DMS79 (cell line): ENCODE measurements around the gene TNFRSF13B.
"Not testable (repeated sequence)": the region's sequence is repeated elsewhere in the genome, so short reads cannot be mapped to it uniquely, and the experiment has no call there.

Experiments used
- DNase-seq: peaks from one replicate; lab custom pipeline; 2025; lab: John Stamatoyannopoulos, UW

Gene TNFRSF13B

DNA sequence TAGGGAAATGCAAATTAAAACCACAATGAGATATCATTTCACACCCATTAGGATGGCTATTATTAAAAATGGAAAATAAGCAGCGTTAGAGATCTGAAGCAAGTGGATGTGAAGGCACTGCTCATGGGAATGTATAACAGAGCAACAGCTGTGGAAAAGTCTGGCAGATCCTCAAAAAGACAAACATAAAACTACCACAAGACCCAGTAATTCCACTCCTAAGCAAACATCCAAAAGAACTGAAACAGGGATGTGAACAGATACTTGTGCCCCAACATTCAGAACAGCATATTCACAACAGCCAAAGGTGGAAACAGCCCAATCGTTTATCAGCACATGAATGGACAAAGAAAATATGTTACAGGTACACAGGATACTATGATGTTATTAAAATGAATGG lies 10.9 kb downstream of the TNFRSF13B start:
- DNase-seq = not testable (repeated sequence)

DNA sequence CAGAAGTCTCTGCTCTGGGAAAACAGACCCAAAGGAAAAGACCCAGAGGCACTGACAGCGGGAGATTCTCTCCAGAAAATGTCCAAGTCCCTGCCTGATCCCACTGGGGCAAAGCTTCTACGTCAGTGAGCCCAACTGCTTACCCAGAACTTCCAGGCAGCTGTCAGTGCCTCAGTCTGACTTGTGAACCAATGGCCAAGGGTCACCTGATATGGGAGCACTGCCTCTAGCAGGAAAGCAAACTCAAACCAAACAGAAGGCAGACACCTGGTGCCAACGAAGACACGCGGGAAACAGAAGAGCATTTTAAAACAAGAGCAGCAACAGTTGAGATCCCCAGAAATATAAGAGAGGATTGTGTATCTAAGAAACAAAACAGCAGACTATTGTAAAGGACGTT lies 16.9 kb downstream of the TNFRSF13B start:
- DNase-seq = not testable (repeated sequence)

DNA sequence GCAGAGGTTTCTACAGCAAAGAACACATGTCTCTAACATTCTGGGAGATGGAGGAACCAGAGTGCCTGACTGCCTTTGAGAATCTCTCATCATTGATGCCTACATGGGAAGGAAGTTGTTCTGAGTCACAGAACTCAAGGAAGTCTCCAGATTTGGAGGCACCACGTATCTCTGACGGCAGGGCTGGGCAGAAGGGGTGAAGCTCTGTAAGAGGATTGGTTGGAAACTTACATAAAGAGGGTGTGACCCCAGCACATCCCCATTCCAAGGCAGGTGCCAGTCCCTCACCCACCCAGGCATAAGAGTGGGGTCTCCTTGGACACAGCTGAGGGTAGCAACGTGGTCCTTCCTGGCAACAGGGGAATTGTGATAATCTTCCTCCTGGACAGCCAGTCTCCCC lies 17.4 kb downstream of the TNFRSF13B start:
- no peak for DNase-seq

- DNase-seq = no peak
Observed at GRCh38 chr17:16953841-16954240, 18.1 kb downstream of the TNFRSF13B start.

- DNase-seq = no peak
Observed at GRCh38 chr17:16953347-16953746, 18.6 kb downstream of the TNFRSF13B start.

- no peak for DNase-seq
Observed at GRCh38 chr17:16952401-16952800, 19.5 kb downstream of the TNFRSF13B start.

DNA sequence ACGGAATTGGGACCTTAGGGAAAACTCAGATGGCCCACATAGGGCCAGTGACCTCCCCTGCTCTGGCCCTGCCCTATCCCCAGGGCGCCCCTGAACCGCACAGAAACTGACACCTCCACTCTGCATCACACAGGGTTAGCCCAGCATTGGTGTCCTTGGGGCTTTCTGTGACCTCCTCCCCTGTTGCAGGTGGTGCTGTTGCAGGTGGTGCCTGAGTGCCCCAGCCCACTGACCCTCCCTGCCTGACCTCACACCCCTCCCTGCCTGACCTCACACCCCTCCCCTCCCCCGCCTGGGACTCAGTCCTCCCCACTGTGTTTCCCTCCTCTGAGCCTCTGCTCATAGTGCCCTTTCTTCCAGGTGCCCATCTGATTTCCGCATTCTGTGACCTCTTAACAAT lies 21.4 kb downstream of the TNFRSF13B start:
- DNase-seq = no peak

GRCh38 chr17:16948587-16949376 lies 23.1 kb downstream of the TNFRSF13B start:
- DNase-seq = no peak

DNA sequence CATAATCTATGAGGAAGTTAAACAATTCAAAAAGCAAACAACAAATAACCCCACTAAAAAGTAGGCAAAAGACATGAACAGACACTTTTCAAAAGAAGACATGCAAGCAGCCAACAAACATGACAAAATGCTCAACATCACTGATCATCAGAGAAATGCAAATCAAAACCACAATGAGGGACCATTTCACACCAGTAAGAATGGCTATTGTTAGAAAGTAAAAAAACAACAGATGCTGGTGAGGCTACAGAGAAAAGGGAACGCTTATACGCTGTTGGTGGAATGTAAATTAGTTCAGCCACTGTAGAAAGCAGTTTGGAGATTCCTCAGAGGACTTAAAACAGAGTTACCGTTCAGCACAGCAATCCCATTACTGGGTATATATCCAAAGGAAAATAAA lies 24.4 kb downstream of the TNFRSF13B start:
- no peak for DNase-seq

DNA sequence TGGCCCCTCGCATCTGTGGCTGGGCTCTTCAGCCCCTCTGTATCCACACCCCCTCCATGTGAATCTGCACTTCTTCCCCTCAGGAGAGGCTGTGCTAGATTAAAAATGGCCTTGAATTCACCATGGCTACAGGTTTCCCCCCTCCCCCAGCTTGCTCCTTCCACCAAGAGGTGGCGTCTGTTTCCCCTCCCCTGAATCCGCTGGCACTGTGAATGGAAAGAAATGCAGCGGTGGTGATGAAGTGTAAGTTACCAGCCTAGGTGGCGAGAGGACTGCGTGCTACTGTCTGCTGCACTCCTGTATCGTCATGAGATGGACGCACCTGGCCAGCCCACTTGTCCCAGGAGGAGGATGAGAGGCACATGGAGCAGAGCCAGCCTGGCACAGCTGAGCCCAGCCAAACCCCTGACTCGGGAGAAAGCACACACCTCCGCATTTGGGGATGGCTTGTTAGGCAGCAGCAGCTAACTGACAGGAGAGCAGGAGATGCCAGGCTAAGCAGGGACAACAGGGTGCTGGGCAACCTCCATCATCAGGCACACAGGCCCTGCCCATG lies 26.2 kb downstream of the TNFRSF13B start:
- no peak for DNase-seq

DNA sequence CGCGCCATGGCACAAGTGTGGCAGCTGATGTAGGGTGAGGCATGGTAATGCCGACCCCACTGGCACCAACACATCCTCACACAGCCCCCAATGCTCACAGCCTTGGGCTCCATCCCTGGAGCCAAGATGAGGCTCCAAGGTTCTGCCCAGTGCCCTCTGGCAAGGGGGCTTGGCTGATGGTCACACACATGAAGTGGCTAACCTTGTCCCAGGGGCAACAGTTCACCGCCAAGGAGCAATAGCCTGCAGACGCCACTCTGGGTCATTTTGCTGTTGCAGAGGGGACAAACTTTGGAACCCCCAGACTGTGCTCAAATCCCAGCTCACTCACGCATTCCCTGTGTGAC lies 26.8 kb downstream of the TNFRSF13B start:
- no peak for DNase-seq

DNA sequence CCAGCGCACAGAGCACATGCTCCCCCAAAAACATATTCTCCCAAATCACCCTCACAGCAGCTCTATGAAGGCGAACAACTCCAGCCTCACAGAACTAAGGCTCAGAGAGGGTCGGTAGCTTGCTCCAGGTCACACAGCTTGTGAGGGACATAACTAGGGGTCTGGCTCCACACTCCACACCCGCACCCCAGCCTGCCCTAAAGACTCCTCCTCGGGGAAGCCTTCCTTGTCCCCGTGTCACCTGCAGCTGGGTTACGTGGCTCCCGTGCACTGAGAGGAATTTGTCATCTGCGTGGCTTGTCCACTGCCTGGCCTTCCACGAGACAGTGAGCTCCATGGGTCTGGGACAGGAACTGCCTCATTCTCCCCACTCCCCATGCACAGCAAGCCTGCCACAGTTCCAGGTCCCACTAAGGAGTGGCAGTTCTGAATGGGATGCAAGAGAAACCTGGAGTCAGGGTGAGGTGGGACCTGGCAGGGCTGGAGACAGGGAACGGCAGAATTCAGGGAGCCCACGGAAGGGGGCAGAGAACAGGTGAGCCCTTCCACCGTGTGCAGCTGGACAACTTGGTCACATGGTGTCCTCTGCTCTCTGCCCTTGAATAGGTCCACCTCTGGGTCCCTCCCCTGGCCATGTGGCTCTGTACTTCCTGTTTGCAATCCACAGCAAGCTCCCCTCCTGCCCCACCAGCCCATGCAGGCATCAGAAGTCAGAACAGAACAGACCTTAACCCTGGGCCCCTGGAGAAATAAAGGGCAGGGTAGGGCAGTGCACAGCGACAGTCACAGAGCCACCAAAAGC lies 27.4 kb downstream of the TNFRSF13B start:
- DNase-seq = no peak

DNA sequence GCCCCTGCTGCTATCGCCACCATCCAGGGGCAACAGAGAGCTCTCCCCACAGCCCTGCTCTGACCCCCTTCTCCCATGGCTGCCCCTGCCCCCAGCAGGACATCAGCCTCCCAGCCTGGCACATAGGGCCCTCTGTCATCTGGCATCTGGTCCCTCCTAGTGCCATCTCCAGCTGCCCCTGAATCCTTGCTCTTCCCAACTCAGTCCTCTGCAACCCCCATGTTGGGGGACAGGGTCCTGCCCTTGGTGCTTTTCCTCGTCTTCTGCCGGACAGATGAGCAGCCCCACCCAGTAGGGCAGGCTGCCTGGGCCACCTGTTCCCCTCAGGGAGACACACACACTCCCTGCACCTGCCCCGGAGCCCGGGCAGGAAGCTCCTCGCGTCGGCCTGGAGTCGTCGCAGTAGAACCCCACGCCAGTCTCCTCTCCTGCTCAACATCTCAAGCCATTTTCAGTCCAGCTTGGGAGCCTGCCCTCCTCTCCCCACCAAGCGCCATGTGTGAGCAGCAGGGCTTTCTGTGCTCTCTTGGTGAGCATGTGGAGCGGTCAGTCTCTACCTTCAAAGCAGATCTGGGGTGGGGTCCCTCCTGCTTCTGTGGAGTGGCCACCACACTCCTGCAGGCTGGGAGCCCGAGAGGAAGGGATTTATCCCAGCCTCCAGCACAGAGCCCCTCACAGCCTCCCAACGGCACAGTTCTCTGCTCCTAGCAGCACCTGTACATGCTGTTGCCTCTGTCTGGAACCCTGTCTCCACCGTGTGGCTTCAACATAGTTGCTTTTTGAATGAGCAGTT lies 28.2 kb downstream of the TNFRSF13B start:
- no peak for DNase-seq

GRCh38 chr17:16943032-16943352 lies 28.9 kb downstream of the TNFRSF13B start:
- no peak for DNase-seq

DNA sequence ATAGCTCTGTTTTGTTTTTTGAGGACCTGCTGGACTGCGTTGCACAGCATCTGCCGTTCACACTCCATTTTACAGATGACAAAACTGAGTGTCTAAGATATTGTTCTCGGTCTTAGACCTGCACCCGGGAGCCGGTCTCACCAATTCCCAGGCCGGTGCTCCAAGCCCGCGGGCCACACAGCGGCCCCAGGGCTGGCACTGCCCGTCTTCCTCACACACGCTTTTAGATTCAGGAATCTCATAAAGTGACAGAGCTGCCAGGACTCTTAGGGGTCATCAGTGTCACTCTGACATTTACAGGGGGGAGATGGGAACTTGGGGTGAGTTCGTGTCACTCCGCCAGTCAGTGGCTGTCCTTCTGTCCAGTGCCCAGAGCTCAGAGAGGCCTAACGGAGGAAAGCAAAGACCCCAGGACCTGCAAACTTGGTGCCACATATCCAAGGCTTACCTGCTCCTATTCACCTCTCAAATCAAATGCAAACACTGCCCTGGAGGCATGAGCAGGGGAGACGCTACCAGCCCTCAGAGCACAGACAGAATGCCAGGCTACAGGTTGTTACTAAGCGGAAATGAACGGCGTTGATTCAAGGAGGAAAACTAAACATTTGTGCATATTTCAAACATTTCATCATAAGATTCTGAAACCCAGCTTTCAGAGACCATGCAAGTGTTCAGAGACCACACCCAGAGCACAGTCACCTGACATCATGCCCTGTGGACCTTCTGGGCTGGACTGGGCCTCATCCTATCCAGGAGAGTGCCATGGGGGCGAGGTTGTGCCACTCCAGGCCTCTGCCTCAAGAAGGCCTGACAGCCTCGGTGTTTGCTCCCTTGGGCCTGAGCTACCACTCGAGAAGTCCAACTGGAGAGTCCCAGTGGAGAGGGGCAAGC lies 29.5 kb downstream of the TNFRSF13B start:
- no peak for DNase-seq

DNA sequence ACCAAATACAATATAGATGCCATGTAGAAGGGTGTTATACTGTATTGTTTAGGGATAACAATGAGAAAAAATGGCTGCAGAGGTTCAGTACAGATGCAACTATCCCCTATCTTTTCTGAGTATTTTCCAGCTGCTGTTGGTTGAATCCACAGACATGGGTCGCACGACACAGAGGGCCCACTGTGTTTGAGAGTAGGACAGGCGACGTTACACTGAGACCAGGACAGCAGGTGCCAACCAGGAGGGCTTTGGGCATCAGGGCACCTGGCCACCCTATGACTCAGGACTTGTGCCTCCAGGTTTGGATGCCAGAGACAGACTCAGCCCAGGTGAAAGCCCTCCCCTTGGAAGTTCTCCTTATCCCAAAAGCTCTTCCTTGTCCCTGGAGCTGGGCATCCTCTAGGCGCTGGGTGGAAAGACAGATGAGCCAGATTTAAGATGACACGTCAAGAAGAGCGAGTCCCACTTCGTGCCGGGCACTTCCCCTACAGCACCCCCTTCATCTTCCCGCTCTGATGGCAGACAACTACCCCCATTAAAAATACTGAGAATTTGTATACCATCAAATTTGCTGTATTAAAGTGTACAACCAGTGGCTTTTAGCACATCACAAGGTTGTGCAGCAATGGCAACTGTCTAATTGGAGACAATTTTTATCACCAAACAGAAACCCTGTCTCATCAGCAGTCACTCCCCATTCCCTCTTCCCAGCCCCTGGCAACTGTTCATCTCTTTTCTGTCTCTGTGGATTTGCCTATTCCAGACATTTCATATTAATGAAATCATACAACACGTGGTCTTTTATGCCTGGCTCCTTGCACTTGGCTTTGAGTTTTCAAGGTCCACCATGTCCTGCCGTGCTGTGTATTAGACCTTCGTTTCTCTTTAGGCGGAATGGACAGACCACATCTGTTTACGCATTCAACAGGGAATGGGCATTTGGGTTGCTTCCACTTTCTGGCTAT lies 30.6 kb downstream of the TNFRSF13B start:
- no peak for DNase-seq

DNA sequence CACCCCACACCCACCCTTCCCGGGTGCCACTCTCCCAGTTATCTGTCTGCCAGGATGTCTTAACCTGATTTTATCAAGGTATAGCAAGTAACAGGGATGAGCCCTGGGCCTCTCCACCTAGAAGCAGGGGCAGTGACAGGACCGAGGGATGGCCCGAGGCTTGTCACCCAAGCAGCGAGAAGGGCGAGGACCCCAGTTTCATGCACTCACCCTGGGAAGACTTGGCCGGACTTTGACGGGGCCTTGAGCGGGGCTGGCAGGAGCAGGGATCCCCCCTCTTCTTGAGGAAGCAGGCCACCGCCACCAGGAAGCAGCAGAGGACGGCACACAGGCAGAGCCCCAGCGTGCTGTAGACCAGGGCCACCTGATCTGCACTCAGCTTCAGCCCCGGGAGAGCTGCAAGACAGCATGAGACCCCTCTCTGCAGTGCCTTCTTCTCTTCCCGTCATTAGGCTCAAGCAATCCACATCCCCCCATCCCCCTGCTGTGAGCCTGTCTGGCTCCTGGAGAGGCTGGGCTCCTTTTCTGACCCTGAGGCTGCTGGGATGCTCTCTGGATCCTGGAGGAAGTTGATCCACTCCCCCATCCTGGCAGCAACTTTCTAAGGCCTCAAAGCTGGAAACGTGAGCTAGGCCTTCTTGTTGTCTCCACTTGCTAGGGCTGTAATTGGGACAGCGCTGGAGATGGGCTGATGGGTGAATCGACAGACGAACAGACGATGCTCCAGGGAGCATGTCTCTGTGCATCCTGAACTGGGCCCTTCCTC lies 31.6 kb downstream of the TNFRSF13B start:
- DNase-seq = no peak

GRCh38 chr17:16939606-16940115 lies 32.3 kb downstream of the TNFRSF13B start:
- DNase-seq = no peak

GRCh38 chr17:16939208-16939576 lies 32.7 kb downstream of the TNFRSF13B start:
- no peak for DNase-seq
